Transverse colon (tissue), 4 donors: ENCODE measurements around the gene OR2D2.

Experiments used
- EP300 ChIP-seq: sonication (generic); formaldehyde crosslinking; IDR thresholded peaks from one replicate; pipeline ENCODE4 v1.6.1; 2017; ENCODE audit warnings: antibody characterized with exemption, low read depth
- POLR2A ChIP-seq: fragments of 450-650 bp; IDR thresholded peaks from one replicate; pipeline ENCODE4 v1.6.1; 2016; ENCODE audit warnings: antibody characterized with exemption, mild to moderate bottlenecking, moderate library complexity
- POLR2AphosphoS5 ChIP-seq, 3 donors: sonication (generic); formaldehyde crosslinking; IDR thresholded peaks; one replicate each; pipeline ENCODE4 v1.6.1; 2016; ENCODE audit warnings: antibody characterized with exemption in 3 of 3
- TF ChIP-seq, protein P1 (sequence below), 5 experiments: fragments of 200-600 bp in 3 of 5; fragments of 450-650 bp in 2 of 5; sonication (generic) in 3 of 5; IDR thresholded peaks; 1 replicate in 2 of 5; 2 replicates in 3 of 5; pipeline ENCODE4 v1.5.1; 2016 to 2017; ENCODE audit warnings: antibody characterized with exemption in 5 of 5, inconsistent platforms in 3 of 5, mild to moderate bottlenecking in 2 of 5, moderate library complexity in 1 of 5

DNA sequence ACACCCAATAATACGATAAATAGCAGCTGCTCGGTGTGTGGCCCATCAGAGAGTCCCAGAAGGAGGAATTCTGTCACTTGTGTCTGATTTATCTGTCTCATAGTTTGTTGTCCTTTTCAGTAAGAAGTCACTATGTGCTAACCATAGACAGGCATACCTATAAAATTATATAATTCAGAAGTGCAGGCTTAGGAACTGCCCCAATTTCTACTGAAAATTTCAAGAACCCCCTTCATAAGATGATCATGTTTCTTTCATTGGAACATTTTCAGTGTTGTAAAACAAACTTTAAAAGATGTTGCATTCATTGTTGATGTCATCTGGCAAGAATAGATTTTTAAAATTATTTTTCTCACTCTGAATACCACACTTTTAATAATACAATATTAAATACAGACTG lies at the start of gene OR2D2:
- TF ChIP-seq EP300, result no peak
- TF ChIP-seq, protein P1, sequence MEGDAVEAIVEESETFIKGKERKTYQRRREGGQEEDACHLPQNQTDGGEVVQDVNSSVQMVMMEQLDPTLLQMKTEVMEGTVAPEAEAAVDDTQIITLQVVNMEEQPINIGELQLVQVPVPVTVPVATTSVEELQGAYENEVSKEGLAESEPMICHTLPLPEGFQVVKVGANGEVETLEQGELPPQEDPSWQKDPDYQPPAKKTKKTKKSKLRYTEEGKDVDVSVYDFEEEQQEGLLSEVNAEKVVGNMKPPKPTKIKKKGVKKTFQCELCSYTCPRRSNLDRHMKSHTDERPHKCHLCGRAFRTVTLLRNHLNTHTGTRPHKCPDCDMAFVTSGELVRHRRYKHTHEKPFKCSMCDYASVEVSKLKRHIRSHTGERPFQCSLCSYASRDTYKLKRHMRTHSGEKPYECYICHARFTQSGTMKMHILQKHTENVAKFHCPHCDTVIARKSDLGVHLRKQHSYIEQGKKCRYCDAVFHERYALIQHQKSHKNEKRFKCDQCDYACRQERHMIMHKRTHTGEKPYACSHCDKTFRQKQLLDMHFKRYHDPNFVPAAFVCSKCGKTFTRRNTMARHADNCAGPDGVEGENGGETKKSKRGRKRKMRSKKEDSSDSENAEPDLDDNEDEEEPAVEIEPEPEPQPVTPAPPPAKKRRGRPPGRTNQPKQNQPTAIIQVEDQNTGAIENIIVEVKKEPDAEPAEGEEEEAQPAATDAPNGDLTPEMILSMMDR (IDR thresholded peaks at IDR 0.05), result no peak
- no peak for TF ChIP-seq POLR2A
- no peak for TF ChIP-seq POLR2AphosphoS5 (IDR thresholded peaks at IDR 0.05)
